Neural crest cell (in vitro differentiated cells): ENCODE data around the gene DUS2. TPM values are rescaled to one million over a fixed set of nuclear protein-coding genes. Genes with fewer than 3 reads are reported as not detected.
A peak's percentile ranks its signal among the peaks of the same experiment; 100 is the strongest.

ENCODE experiments used
- DNase-seq: peaks from one replicate; pipeline ENCODE4 v3.0.0; 2021; ENCODE audit warnings: low read depth, mixed read lengths, low spot score
- H3K27ac Mint-ChIP-seq: one replicate; pipeline ENCODE4 v1.8.0; 2021; ENCODE audit warnings: mild to moderate bottlenecking, mixed read lengths; ENCODE audit not compliant: unreplicated experiment
- H3K27me3 Mint-ChIP-seq: 2 replicates; pipeline ENCODE4 v1.8.0; 2021; ENCODE audit warnings: low read depth, mild to moderate bottlenecking, mixed read lengths
- H3K36me3 Mint-ChIP-seq: 2 replicates; pipeline ENCODE4 v1.8.0; 2021; ENCODE audit warnings: low read depth, mild to moderate bottlenecking, mixed read lengths
- H3K4me1 Mint-ChIP-seq: 2 replicates; pipeline ENCODE4 v1.8.0; 2021; ENCODE audit warnings: mixed read lengths
- H3K4me3 Mint-ChIP-seq: one replicate; pipeline ENCODE4 v1.8.0; 2021; ENCODE audit warnings: mild to moderate bottlenecking, mixed read lengths
- H3K9me3 Mint-ChIP-seq: 2 replicates; pipeline ENCODE4 v1.8.0; 2021; ENCODE audit warnings: mixed read lengths
- CTCF ChIP-seq: fragments of 200-600 bp; sonication (generic); conservative IDR thresholded peaks from 2 replicates; pipeline ENCODE4 v1.5.0; 2021; ENCODE audit warnings: antibody characterized with exemption, mild to moderate bottlenecking
- total RNA-seq: library from RNA; stranded (reverse); gene quantifications from 2 replicates; pipeline ENCODE4 v1.2.1, GENCODE V29; 2021

DUS2 gene
- total RNA-seq, 1 donor from 2014 or later: 28.4 TPM

GRCh38 chr16:68061396-68061795, 38.3 kb downstream of the DUS2 start:
- no peak for DNase-seq
- peaks cover 14% of the 10 kb centered on the region for H3K4me1 Mint-ChIP-seq
- no peaks in the 10 kb centered on the region for H3K36me3 Mint-ChIP-seq
- H3K27ac Mint-ChIP-seq: peak overlapping the region; percentile 43
- H3K4me3 Mint-ChIP-seq: no peak overlapping the region
- TF ChIP-seq CTCF: no peak
- no peaks in the 10 kb centered on the region for H3K27me3 Mint-ChIP-seq
- no peaks in the 10 kb centered on the region for H3K9me3 Mint-ChIP-seq

- H3K27ac Mint-ChIP-seq: no peak overlapping the region
- no peaks in the 10 kb centered on the region for H3K9me3 Mint-ChIP-seq
- H3K36me3 Mint-ChIP-seq: no peaks in the 10 kb centered on the region
- H3K27me3 Mint-ChIP-seq: no peaks in the 10 kb centered on the region
- DNase-seq: no peak
- peaks cover 16% of the 10 kb centered on the region for H3K4me1 Mint-ChIP-seq
- H3K4me3 Mint-ChIP-seq: no peak overlapping the region
- TF ChIP-seq CTCF: no peak
Measured at GRCh38 chr16:68062910-68063393, 39.9 kb downstream of the DUS2 start.

GRCh38 chr16:68064791-68065365, 41.8 kb downstream of the DUS2 start:
- DNase-seq: peak; percentile 63
- H3K4me3 Mint-ChIP-seq: no peak overlapping the region
- H3K27me3 Mint-ChIP-seq: no peaks in the 10 kb centered on the region
- no peaks in the 10 kb centered on the region for H3K36me3 Mint-ChIP-seq
- H3K9me3 Mint-ChIP-seq: no peaks in the 10 kb centered on the region
- peaks cover 17% of the 10 kb centered on the region for H3K4me1 Mint-ChIP-seq
- H3K27ac Mint-ChIP-seq: peak overlapping the region; percentile 5
- TF ChIP-seq CTCF: peak; percentile 78

GRCh38 chr16:68065716-68066305, 42.7 kb downstream of the DUS2 start:
- no peaks in the 10 kb centered on the region for H3K27me3 Mint-ChIP-seq
- DNase-seq: no peak
- H3K4me1 Mint-ChIP-seq: peaks cover 17% of the 10 kb centered on the region
- no peak overlapping the region for H3K4me3 Mint-ChIP-seq
- no peaks in the 10 kb centered on the region for H3K9me3 Mint-ChIP-seq
- TF ChIP-seq CTCF: no peak
- peak overlapping the region; percentile 19 for H3K27ac Mint-ChIP-seq
- no peaks in the 10 kb centered on the region for H3K36me3 Mint-ChIP-seq

GRCh38 chr16:68066763-68067162, 43.7 kb downstream of the DUS2 start:
- H3K4me1 Mint-ChIP-seq: peaks cover 17% of the 10 kb centered on the region
- H3K4me3 Mint-ChIP-seq: no peak overlapping the region
- DNase-seq: no peak
- H3K27me3 Mint-ChIP-seq: no peaks in the 10 kb centered on the region
- H3K36me3 Mint-ChIP-seq: no peaks in the 10 kb centered on the region
- H3K27ac Mint-ChIP-seq: no peak overlapping the region
- TF ChIP-seq CTCF: no peak
- H3K9me3 Mint-ChIP-seq: no peaks in the 10 kb centered on the region
